Panc1 (cell line): Measurements from ENCODE around the gene MTSS2. TPM values are rescaled to one million over a fixed set of nuclear protein-coding genes. Genes with fewer than 3 reads are reported as not detected.

ENCODE experiments used
- ATAC-seq: fragments of 200-7000 bp; cut with Tn5 transposase; 2 replicates; pipeline ENCODE4 v1.9.1; 2020; ENCODE audit warnings: mild to moderate bottlenecking, moderate library complexity
- BruUV-seq: library from RNA; stranded (reverse); fragments of 400-500 nt; replicated peaks from 2 replicates; lab custom pipeline; 2021; lab: Mats Ljungman, UMichigan
- CTCF ChIA-PET: fragments of 300-600 bp; sonication (Branson Sonifier 250); formaldehyde crosslinking; loops from one replicate; lab custom pipeline; 2022; ENCODE audit warnings: antibody characterized with exemption; lab: Charles Lee
- POLR2A ChIA-PET: fragments of 300-600 bp; sonication (Branson Sonifier 250); formaldehyde crosslinking; loops from one replicate; lab custom pipeline; 2022; ENCODE audit warnings: antibody characterized with exemption; lab: Charles Lee
- DNase-seq: peaks from one replicate; pipeline ENCODE4 v3.0.0-alpha.2; 2010; ENCODE audit warnings: low read depth, low spot score
- H3K27ac ChIP-seq: 2 replicates; pipeline ENCODE4 v1.5.1; 2011; ENCODE audit warnings: mild to moderate bottlenecking, low read length, inconsistent platforms
- H3K27me3 ChIP-seq: fragments of 200-500 bp; sonication (Bioruptor generic); 2 replicates; pipeline ENCODE4 v1.6.0; 2014; ENCODE audit warnings: low read length, inconsistent platforms; ENCODE audit not compliant: control insufficient read depth, insufficient read depth
- H3K36me3 ChIP-seq: fragments of 200-500 bp; sonication (Bioruptor generic); 2 replicates; pipeline ENCODE4 v1.5.1; 2014; ENCODE audit warnings: inconsistent platforms, mild to moderate bottlenecking, low read length, moderate library complexity; ENCODE audit not compliant: control insufficient read depth, insufficient read depth
- H3K4me1 ChIP-seq: 2 replicates; pipeline ENCODE4 v1.5.1; 2011; ENCODE audit warnings: inconsistent platforms, mild to moderate bottlenecking, low read length, moderate library complexity; ENCODE audit not compliant: control insufficient read depth, insufficient read depth
- H3K4me3 ChIP-seq, 2 experiments: 2 replicates each; pipeline ENCODE4 v1.5.1; 2011 to 2012; ENCODE audit warnings: low read depth in 2 of 2, low read length in 2 of 2, mild to moderate bottlenecking in 2 of 2, inconsistent platforms in 1 of 2, moderate library complexity in 1 of 2
- H3K9me3 ChIP-seq: fragments of 200-500 bp; sonication (Bioruptor generic); 2 replicates; pipeline ENCODE4 v1.5.1; 2014; ENCODE audit warnings: low read depth, mild to moderate bottlenecking, inconsistent platforms, low read length, moderate library complexity; ENCODE audit not compliant: control insufficient read depth, insufficient read depth
- REST ChIP-seq, 2 experiments: IDR thresholded peaks; 2 replicates each; pipeline ENCODE4 v1.6.1; 2011 to 2012; ENCODE audit warnings: low read depth in 2 of 2, control low read depth in 1 of 2, low read length in 1 of 2, mild to moderate bottlenecking in 1 of 2, moderate library complexity in 1 of 2; ENCODE audit not compliant: insufficient read depth in 1 of 2
- SIN3A ChIP-seq: IDR thresholded peaks from 2 replicates; pipeline ENCODE4 v1.6.1; 2012; ENCODE audit warnings: low read depth, mild to moderate bottlenecking, low read length, moderate library complexity, borderline replicate concordance; ENCODE audit not compliant: insufficient read depth
- TCF7L2 ChIP-seq: IDR thresholded peaks from 2 replicates; pipeline ENCODE4 v1.6.1; 2011; ENCODE audit warnings: mild to moderate bottlenecking, low read depth, low read length, inconsistent platforms
- in situ Hi-C: cut with HindIII; loops from 2 replicates; pipeline ENCODE4 v1.10.0; 2016; ENCODE audit warnings: low sequenced_read_pairs, low pct_unique_long_range_greater_than_20kb
- intact Hi-C: fragments of 100-400 bp; cut with micrococcal nuclease; formaldehyde crosslinking; loops from one replicate; pipeline ENCODE4 v1.10.0; 2022; ENCODE audit not compliant: unreplicated experiment
- total RNA-seq: library from RNA; stranded (reverse); gene quantifications from one replicate; pipeline ENCODE4 v1.2.1, GENCODE V29; 2021; ENCODE audit not compliant: unreplicated experiment
- TF ChIP-seq, protein P1 (sequence below): fragments of 450-650 bp; IDR thresholded peaks from 2 replicates; pipeline ENCODE4 v1.5.1; 2017; ENCODE audit warnings: mild to moderate bottlenecking

The MTSS2 gene
- total RNA-seq, 1 experiment from 2014 or later = 55.7 TPM

DNA sequence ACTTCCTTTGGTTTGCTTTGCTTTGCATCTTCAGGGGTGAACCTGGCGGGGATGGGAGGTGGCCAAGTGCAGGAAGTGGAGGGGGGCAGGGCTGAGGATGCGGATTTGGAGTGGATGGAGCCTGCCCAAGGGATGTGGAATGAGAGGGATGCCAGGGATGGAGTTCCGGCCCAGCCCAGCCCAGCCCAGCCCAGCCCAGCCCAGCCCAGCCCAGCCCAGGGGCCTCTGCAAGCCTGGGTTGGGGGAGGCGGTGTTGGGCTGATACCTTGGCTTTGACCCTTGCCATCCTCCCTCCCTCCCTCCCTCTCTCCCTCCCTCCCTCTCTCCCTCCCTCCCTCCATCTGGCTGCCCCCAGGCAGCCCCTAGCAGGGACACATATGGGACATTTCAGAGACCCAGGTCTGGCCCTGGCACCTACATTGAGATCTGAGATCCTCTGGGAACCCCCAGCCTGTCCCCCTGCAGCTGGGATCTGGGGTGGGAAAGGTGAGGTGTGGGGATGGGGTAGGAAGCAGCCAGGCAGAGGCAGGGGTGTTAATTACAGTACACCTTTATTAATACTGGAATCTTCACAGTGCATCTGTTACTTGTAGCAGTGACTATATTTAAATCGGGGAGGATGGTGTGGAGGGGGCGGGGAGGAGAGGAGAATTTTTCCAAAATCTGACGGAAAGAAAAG is 25.0 kb downstream of the MTSS2 start:
- Histone ChIP-seq H3K9me3 (no peaks in the 10 kb centered on the region), H3K4me3 (no peak overlapping the region), H3K4me1 (no peaks in the 10 kb centered on the region), H3K27me3 (no peaks in the 10 kb centered on the region), H3K27ac (no peak overlapping the region), H3K36me3 (no peaks in the 10 kb centered on the region)
- ChIA-PET CTCF (no interaction called here), POLR2A (no interaction called here)
- TF ChIP-seq, protein P1, sequence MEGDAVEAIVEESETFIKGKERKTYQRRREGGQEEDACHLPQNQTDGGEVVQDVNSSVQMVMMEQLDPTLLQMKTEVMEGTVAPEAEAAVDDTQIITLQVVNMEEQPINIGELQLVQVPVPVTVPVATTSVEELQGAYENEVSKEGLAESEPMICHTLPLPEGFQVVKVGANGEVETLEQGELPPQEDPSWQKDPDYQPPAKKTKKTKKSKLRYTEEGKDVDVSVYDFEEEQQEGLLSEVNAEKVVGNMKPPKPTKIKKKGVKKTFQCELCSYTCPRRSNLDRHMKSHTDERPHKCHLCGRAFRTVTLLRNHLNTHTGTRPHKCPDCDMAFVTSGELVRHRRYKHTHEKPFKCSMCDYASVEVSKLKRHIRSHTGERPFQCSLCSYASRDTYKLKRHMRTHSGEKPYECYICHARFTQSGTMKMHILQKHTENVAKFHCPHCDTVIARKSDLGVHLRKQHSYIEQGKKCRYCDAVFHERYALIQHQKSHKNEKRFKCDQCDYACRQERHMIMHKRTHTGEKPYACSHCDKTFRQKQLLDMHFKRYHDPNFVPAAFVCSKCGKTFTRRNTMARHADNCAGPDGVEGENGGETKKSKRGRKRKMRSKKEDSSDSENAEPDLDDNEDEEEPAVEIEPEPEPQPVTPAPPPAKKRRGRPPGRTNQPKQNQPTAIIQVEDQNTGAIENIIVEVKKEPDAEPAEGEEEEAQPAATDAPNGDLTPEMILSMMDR = no peak
- TF ChIP-seq REST (IDR thresholded peaks at IDR 0.05; ENCODE audit: insufficient read depth in 1 of 2, low read depth in 2 of 2, low read length in 1 of 2) = no peak
- TF ChIP-seq TCF7L2 = no peak
- no peak for TF ChIP-seq SIN3A
- intact Hi-C loops = no loop called here
- in situ Hi-C loops = no loop called here
- DNase-seq = no peak
- 0 out of 2 replicates have a peak, but pooled peaks have one; percentile 35 for ATAC-seq
- no TSS peak for BruUV-seq

GRCh38 chr16:70659953-70660671 is 25.7 kb downstream of the MTSS2 start:
- no peak overlapping the region for H3K4me3 ChIP-seq
- ChIA-PET CTCF (no interaction called here), POLR2A (interaction anchor here (0.6 kb wide), 1 partner anchor 19 kb away, joined by 4 read pairs; no protein-coding TSS in a partner anchor)
- TF ChIP-seq SIN3A = no peak
- no peak for TF ChIP-seq TCF7L2
- TF ChIP-seq, protein P1 = no peak
- intact Hi-C loops (loop anchor here (10.0 kb wide), 1 partner anchor 85 kb away; no protein-coding TSS in a partner anchor), in situ Hi-C loops (no loop called here)
- DNase-seq (no peak), ATAC-seq (no peak)
- no peaks in the 10 kb centered on the region for H3K9me3 ChIP-seq
- H3K4me1 ChIP-seq = no peaks in the 10 kb centered on the region
- no peaks in the 10 kb centered on the region for H3K27me3 ChIP-seq
- H3K36me3 ChIP-seq = no peaks in the 10 kb centered on the region
- no TSS peak for BruUV-seq
- no peak overlapping the region for H3K27ac ChIP-seq
